GM18502 (cell line): ENCODE data around the gene VWDE.

Experiments used
- ATAC-seq: cut with Tn5 transposase; IDR thresholded peaks from one replicate; pipeline ENCODE4 v1.9.1; 2021; ENCODE audit warnings: mild to moderate bottlenecking; ENCODE audit not compliant: unreplicated experiment, poor library complexity

VWDE gene

DNA sequence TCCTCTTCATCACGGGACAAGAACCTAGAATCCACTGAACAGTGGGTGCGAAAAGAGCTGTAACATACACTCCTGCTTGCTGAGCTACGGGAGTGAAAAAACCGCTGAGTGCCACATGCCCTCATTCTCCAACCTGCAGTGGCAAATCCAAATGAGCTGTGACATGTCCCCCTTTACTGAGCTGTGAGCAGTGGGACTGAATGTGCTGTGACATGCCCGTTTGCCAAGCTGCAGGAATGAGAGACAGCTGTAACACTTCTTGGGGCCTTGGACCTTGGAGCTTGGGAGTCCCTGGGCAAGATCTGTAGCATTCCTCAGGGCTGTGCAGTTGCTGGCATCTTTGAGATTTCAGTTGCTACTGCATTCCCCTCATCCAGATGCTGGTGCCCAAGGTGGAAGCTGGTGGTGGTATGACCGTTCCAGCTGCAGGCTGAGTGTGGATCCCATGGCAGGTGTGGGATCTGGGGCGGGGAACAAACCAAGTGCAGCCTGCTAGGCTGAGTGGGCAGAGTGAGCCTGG, 107.6 kb downstream of the VWDE start:
- no peak for ATAC-seq

GRCh38 chr7:12294701-12295100, 109.0 kb downstream of the VWDE start:
- no peak for ATAC-seq

GRCh38 chr7:12291870-12292269, 111.8 kb downstream of the VWDE start:
- peak; percentile 69 for ATAC-seq

DNA sequence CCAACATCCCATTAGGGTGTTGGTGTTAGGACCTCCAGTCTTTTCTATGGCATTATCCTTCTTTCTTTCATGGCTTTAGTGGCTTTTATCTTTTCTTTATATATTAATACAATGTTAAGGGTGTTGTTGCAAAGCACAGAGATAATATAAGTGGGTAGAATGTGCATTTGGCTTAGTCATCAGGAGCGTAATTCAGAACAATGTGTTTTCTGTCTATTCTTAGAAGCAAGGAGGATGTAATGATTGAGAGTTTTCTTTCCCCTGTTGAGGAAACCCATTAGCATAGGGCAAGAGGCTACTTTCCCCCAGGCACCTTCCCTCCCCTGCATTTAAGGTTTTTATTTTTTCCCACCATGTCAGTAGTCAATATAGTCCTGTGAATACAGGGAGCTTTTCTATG, 112.9 kb downstream of the VWDE start:
- ATAC-seq: no peak

DNA sequence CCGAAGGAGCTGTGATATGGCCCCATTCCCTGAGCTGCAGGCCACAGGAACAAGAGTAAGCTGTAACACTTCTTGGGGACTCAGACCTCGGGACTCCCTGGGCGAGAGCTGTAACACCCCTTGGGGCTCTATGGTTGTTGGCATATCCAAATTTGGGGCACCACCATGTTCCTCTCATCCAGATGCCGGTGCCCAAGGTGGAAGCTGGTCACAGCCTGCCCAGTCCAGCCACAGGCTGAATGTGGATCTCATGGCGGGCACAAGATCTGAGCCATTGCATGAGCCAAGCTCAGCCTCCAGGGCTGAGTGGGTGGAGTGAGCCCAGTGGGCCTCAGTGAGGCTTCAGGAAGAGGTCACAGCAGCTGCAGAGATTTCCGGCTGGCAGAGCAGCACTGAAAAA, 113.7 kb downstream of the VWDE start:
- no peak for ATAC-seq

DNA sequence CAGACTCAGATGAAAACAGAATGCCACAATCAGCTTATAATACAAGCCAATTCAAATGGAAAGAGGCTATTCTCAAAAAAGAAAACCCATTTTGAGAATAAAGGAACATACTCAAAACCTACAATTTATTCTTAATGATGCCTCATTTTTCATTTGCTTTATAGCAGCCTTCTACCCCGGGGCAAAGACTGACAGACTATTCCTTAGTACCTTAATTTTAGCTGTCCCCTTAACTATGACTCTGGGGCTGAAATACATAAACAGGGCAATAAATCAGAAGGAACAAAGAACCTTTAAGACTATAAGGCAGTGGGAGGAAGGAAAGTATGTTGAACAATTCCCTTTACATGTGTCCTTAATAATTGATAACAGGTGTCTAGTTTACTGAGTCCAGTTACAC, 115.8 kb downstream of the VWDE start:
- no peak for ATAC-seq

GRCh38 chr7:12281038-12281437, 122.6 kb downstream of the VWDE start:
- no peak for ATAC-seq
